Duodenal mucosa (tissue), 2 donors: ENCODE data around the gene EMC7.

Experiments
- H3K27ac ChIP-seq: one replicate; pipeline ENCODE4 v1.7.0; 2013; ENCODE audit warnings: low read depth, low read length
- H3K27me3 ChIP-seq, 2 donors: one replicate each; pipeline ENCODE4 v1.7.0; 2013; ENCODE audit warnings: low read length in 2 of 2, control low read depth in 1 of 2; ENCODE audit not compliant: insufficient read depth in 2 of 2, control insufficient read depth in 1 of 2
- H3K36me3 ChIP-seq, 2 donors: one replicate each; pipeline ENCODE4 v1.7.0; 2013; ENCODE audit warnings: low read length in 2 of 2, control low read depth in 1 of 2; ENCODE audit not compliant: insufficient read depth in 2 of 2, control insufficient read depth in 1 of 2
- H3K4me1 ChIP-seq, 2 donors: one replicate each; pipeline ENCODE4 v1.7.0; 2013; ENCODE audit warnings: low read length in 2 of 2, control low read depth in 1 of 2; ENCODE audit not compliant: insufficient read depth in 2 of 2, control insufficient read depth in 1 of 2
- H3K4me3 ChIP-seq, 2 donors: one replicate each; pipeline ENCODE4 v1.7.0; 2013; ENCODE audit warnings: low read length in 2 of 2, low read depth in 1 of 2
- H3K9ac ChIP-seq, 2 donors: one replicate each; pipeline ENCODE4 v1.7.0; 2013; ENCODE audit warnings: low read length in 2 of 2, low read depth in 1 of 2
- H3K9me3 ChIP-seq, 2 donors: one replicate each; pipeline ENCODE4 v1.7.0; 2013; ENCODE audit warnings: low read length in 2 of 2, control low read depth in 1 of 2; ENCODE audit not compliant: control insufficient read depth in 1 of 2

The EMC7 gene

GRCh38 chr15:34099914-34100313 is 1.7 kb downstream of the EMC7 start:
- Histone ChIP-seq H3K4me3 (no peak overlapping the region), H3K36me3 (peaks cover 0 to 2% of the 10 kb centered on the region in 2 donors), H3K9ac (no peak overlapping the region), H3K27ac (no peak overlapping the region), H3K4me1 (peaks cover 13 to 21% of the 10 kb centered on the region in 2 donors), H3K9me3 (no peaks in the 10 kb centered on the region), H3K27me3 (no peaks in the 10 kb centered on the region)

DNA sequence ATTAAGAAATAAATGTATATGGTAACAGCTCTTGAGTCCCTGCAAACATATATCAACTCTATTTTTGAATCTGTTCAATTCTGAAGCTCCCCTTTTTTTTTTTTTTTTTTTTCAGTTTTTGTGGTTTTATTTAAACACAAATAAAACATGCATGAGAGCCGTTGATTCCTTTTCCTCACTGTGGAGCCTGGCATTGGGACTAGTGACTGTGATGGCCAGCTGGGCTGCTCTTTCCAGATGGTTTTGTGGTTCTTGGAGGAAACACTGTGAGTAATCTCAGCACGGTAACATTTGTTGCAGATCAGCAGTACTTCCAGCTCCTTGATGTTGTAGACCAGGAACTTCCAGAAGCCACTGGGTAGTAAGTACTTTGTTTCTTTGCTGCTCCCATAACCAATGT is 15.9 kb downstream of the EMC7 start:
- Histone ChIP-seq H3K36me3 (peaks cover 8 to 30% of the 10 kb centered on the region in 2 donors), H3K27me3 (no peaks in the 10 kb centered on the region), H3K9ac (no peak overlapping the region), H3K9me3 (no peaks in the 10 kb centered on the region), H3K4me1 (no peaks in the 10 kb centered on the region), H3K27ac (no peak overlapping the region), H3K4me3 (no peak overlapping the region)

GRCh38 chr15:34084086-34084485 is 17.6 kb downstream of the EMC7 start:
- H3K27me3 ChIP-seq, result no peaks in the 10 kb centered on the region
- peaks cover 8 to 28% of the 10 kb centered on the region in 2 donors for H3K36me3 ChIP-seq
- no peak overlapping the region for H3K9ac ChIP-seq
- H3K4me1 ChIP-seq, result no peaks in the 10 kb centered on the region
- no peaks in the 10 kb centered on the region for H3K9me3 ChIP-seq
- no peak overlapping the region for H3K4me3 ChIP-seq
- no peak overlapping the region for H3K27ac ChIP-seq

- Histone ChIP-seq H3K4me1 (no peaks in the 10 kb centered on the region), H3K27me3 (no peaks in the 10 kb centered on the region), H3K27ac (no peak overlapping the region), H3K9me3 (no peaks in the 10 kb centered on the region), H3K9ac (no peak overlapping the region), H3K36me3 (peaks cover 5 to 7% of the 10 kb centered on the region in 2 donors), H3K4me3 (no peak overlapping the region)
Measured at GRCh38 chr15:34079904-34080303, 21.8 kb downstream of the EMC7 start.

DNA sequence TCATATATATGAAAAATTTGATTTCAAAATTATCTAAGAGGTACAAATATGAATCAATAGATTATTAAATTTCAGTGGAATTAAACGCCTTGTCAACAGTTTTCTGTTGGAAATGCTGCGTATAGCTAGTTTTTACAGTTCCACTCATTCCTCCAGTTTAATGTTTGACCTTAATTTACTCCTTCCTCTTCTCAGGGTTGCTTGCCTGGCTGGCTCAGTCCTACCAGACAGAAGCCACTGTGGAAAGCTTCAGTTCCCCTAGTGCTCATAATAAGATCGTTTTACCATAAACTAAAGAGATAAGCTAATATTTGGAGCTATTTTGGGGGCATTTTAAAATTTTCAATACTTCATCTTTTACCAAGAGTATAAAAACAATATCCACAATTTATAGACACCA is 22.8 kb downstream of the EMC7 start:
- no peaks in the 10 kb centered on the region for H3K4me1 ChIP-seq
- no peak overlapping the region for H3K4me3 ChIP-seq
- no peaks in the 10 kb centered on the region for H3K9me3 ChIP-seq
- H3K27me3 ChIP-seq, result no peaks in the 10 kb centered on the region
- H3K9ac ChIP-seq, result no peak overlapping the region
- H3K36me3 ChIP-seq, result peaks cover 0 to under 1% of the 10 kb centered on the region in 2 donors
- no peak overlapping the region for H3K27ac ChIP-seq

DNA sequence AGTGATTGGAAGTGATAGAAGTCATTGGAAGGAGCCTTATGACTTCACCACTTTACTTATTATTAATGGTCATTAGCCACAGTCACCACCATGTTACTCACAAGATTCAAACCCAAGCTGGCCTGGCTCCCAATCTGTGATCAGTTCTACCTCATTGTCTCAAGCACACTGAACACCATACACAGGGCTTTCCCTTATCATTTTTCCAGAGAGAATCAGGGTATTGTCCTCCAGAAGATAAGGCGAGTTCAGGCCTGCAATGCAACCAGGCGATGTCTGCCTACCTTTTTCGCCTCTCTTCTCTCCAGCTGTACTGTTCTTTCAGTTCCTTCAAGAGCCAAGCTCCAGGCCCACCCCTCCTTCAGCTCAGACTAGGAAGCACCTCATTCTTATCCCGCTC is 24.9 kb downstream of the EMC7 start:
- H3K27ac ChIP-seq, result no peak overlapping the region

GRCh38 chr15:34070003-34070402 is 31.7 kb downstream of the EMC7 start:
- Histone ChIP-seq H3K9me3 (no peaks in the 10 kb centered on the region), H3K4me3 (no peak overlapping the region), H3K36me3 (no peaks in the 10 kb centered on the region), H3K4me1 (no peaks in the 10 kb centered on the region), H3K9ac (no peak overlapping the region), H3K27ac (no peak overlapping the region), H3K27me3 (no peaks in the 10 kb centered on the region)

More for the DNA sequence above, 24.9 kb downstream of the EMC7 start:
- Histone ChIP-seq H3K27me3 (no peaks in the 10 kb centered on the region), H3K9me3 (no peaks in the 10 kb centered on the region), H3K36me3 (no peaks in the 10 kb centered on the region), H3K4me3 (no peak overlapping the region), H3K4me1 (no peaks in the 10 kb centered on the region), H3K9ac (no peak overlapping the region)

GRCh38 chr15:34065941-34066340 is 35.7 kb downstream of the EMC7 start:
- Histone ChIP-seq H3K4me3 (no peak overlapping the region), H3K9ac (no peak overlapping the region), H3K4me1 (no peaks in the 10 kb centered on the region), H3K36me3 (no peaks in the 10 kb centered on the region), H3K9me3 (no peaks in the 10 kb centered on the region), H3K27me3 (no peaks in the 10 kb centered on the region), H3K27ac (no peak overlapping the region)

- H3K9ac ChIP-seq, result no peak overlapping the region
- H3K27me3 ChIP-seq, result no peaks in the 10 kb centered on the region
- no peak overlapping the region for H3K4me3 ChIP-seq
- no peaks in the 10 kb centered on the region for H3K36me3 ChIP-seq
- no peaks in the 10 kb centered on the region for H3K4me1 ChIP-seq
- no peaks in the 10 kb centered on the region for H3K9me3 ChIP-seq
- no peak overlapping the region for H3K27ac ChIP-seq
Measured at GRCh38 chr15:34065261-34065660, 36.4 kb downstream of the EMC7 start.

GRCh38 chr15:34064438-34064837 is 37.2 kb downstream of the EMC7 start:
- Histone ChIP-seq H3K9ac (no peak overlapping the region), H3K36me3 (no peaks in the 10 kb centered on the region), H3K4me3 (no peak overlapping the region), H3K9me3 (no peaks in the 10 kb centered on the region), H3K27me3 (no peaks in the 10 kb centered on the region), H3K27ac (no peak overlapping the region), H3K4me1 (no peaks in the 10 kb centered on the region)

DNA sequence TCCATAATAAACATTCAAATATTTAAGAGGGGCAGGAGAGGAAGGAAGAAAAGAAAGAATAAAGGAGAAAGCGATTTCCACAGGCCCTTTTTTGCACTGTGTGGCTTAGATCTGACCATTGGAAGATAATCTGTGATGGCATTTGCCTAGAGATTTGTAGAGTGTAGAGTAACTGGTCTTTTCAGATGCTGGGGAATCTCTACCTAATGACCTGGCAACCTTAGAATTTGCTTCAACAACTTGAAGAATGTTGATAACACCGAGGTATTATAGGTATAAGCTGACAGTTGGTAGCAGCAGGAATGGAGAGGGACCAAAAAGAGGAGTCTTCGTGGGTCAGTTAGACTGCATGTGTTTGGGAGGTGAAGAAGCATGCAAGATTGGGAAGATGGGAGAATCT is 41.7 kb downstream of the EMC7 start:
- Histone ChIP-seq H3K27me3 (no peaks in the 10 kb centered on the region), H3K4me3 (no peak overlapping the region), H3K36me3 (no peaks in the 10 kb centered on the region), H3K27ac (no peak overlapping the region), H3K4me1 (no peaks in the 10 kb centered on the region), H3K9ac (no peak overlapping the region), H3K9me3 (no peaks in the 10 kb centered on the region)
